Measurements from ENCODE around the gene TWF1. TPM values are rescaled to one million over a fixed set of nuclear protein-coding genes. Genes with fewer than 3 reads are reported as not detected.

TWF1 gene
- polyA plus RNA-seq, 3 donors from 2014 or later: 20.4 to 21.7 (median 21.3) TPM

GRCh38 chr12:43749016-43749415, 57.1 kb downstream of the TWF1 start:
- Mint-ChIP-seq H3K4me3 (no peak overlapping the region), H3K27me3 (ENCODE audit: low read depth in 3 of 3) (no peaks in the 10 kb centered on the region), H3K27ac (peak overlapping the region in 1 of 6 donors; percentile 19), H3K4me1 (peaks cover 5 to 26% of the 10 kb centered on the region in 2 donors), H3K36me3 (peaks cover 31 to 50% (median 34%) of the 10 kb centered on the region in 3 donors), H3K9me3 (peaks cover 0 to 2% (median 0%) of the 10 kb centered on the region in 6 donors)
- no peak for DNase-seq

- Mint-ChIP-seq H3K9me3 (no peaks in the 10 kb centered on the region), H3K27ac (no peak overlapping the region), H3K4me3 (no peak overlapping the region), H3K4me1 (no peaks in the 10 kb centered on the region), H3K36me3 (peaks cover 25 to 55% (median 49%) of the 10 kb centered on the region in 3 donors), H3K27me3 (ENCODE audit: low read depth in 3 of 3) (no peaks in the 10 kb centered on the region)
- no peak for DNase-seq
Observed at GRCh38 chr12:43744826-43745225, 61.3 kb downstream of the TWF1 start.

Other genes with a start within 250 kb of the TWF1 start
- 10 to 100 TPM; 13.5 to 42.1 (median 35.9) TPM for gene PUS7L, start 47.5 kb downstream of the TWF1 start, polyA plus RNA-seq
- 10 to 100 TPM; 26.8 to 45.4 (median 39.3) TPM for gene IRAK4, start 47.4 kb downstream of the TWF1 start, polyA plus RNA-seq
- gene TMEM117, start 29.8 kb upstream of the TWF1 start, polyA plus RNA-seq: 1 to 10 TPM; 2.0 to 7.8 (median 4.0) TPM